SKM-1 (cell line): ENCODE measurements around the gene SLC6A18.

Experiments used
- DNase-seq: peaks from one replicate; lab custom pipeline; 2025; ENCODE audit not compliant: unreplicated experiment; lab: John Stamatoyannopoulos, UW

SLC6A18 gene

GRCh38 chr5:1230551-1230950 lies 5.4 kb downstream of the SLC6A18 start:
- no peak for DNase-seq

GRCh38 chr5:1231354-1231905 lies 6.2 kb downstream of the SLC6A18 start:
- DNase-seq: no peak

- DNase-seq: no peak
These were observed 7.6 kb downstream of the SLC6A18 start for GRCh38 chr5:1232780-1233179.

- no peak for DNase-seq
These were observed 10.2 kb downstream of the SLC6A18 start for GRCh38 chr5:1235379-1235778.

- no peak for DNase-seq
These were observed 10.7 kb downstream of the SLC6A18 start for GRCh38 chr5:1235838-1236237.

GRCh38 chr5:1239505-1240251 lies 14.5 kb downstream of the SLC6A18 start:
- DNase-seq: no peak

- DNase-seq: no peak
These were observed 15.5 kb downstream of the SLC6A18 start for GRCh38 chr5:1240496-1241260.

- no peak for DNase-seq
These were observed 16.4 kb downstream of the SLC6A18 start for GRCh38 chr5:1241509-1242080.

- no peak for DNase-seq
These were observed 17.7 kb downstream of the SLC6A18 start for GRCh38 chr5:1242733-1243486.

GRCh38 chr5:1243487-1244130 lies 18.4 kb downstream of the SLC6A18 start:
- DNase-seq: no peak

- DNase-seq: no peak
These were observed 19.1 kb downstream of the SLC6A18 start for GRCh38 chr5:1244255-1244654.

- no peak for DNase-seq
These were observed 19.8 kb downstream of the SLC6A18 start for GRCh38 chr5:1244976-1245375.

GRCh38 chr5:1245905-1246576 lies 20.9 kb downstream of the SLC6A18 start:
- no peak for DNase-seq

- no peak for DNase-seq
These were observed 21.7 kb downstream of the SLC6A18 start for GRCh38 chr5:1246711-1247431.

GRCh38 chr5:1247811-1248210 lies 22.6 kb downstream of the SLC6A18 start:
- DNase-seq: no peak

GRCh38 chr5:1249366-1250280 lies 24.4 kb downstream of the SLC6A18 start:
- DNase-seq: no peak

GRCh38 chr5:1251678-1252580 lies 26.7 kb downstream of the SLC6A18 start:
- DNase-seq: no peak
